Tibial artery (tissue), 4 donors: ENCODE measurements around the gene TSPAN14.

Experiments used
- DNase-seq, 2 donors: peaks; one replicate each; pipeline ENCODE4 v3.0.0-alpha.2; 2019
- H3K27ac ChIP-seq, 2 donors: fragments of 200-600 bp; sonication (generic) in 1 of 2; 1 replicate in 1 of 2; 2 replicates in 1 of 2; pipeline ENCODE4 v1.5.1; 2018 to 2019; ENCODE audit warnings: mild to moderate bottlenecking in 1 of 2
- H3K27me3 ChIP-seq, 2 donors: fragments of 200-600 bp; sonication (generic) in 1 of 2; one replicate each; pipeline versions ENCODE4 v1.5.1 to v1.6.0; 2016 to 2019
- H3K36me3 ChIP-seq, 3 donors: fragments of 200-600 bp; sonication (generic) in 2 of 3; one replicate each; pipeline ENCODE4 v1.5.1; 2016 to 2019; ENCODE audit warnings: mild to moderate bottlenecking in 2 of 3
- H3K4me1 ChIP-seq, 4 donors: fragments of 200-600 bp; sonication (generic) in 2 of 4; 1 replicate in 3 of 4; 2 replicates in 1 of 4; pipeline ENCODE4 v1.5.1; 2016 to 2019
- H3K4me3 ChIP-seq, 2 donors: fragments of 200-600 bp; sonication (generic) in 1 of 2; 1 replicate in 1 of 2; 2 replicates in 1 of 2; pipeline ENCODE4 v1.5.1; 2018 to 2019; ENCODE audit warnings: mild to moderate bottlenecking in 2 of 2
- H3K9me3 ChIP-seq, 3 donors: fragments of 200-600 bp; sonication (generic) in 1 of 3; one replicate each; pipeline ENCODE4 v1.5.1; 2016 to 2019
- CTCF ChIP-seq, 2 experiments: fragments of 200-600 bp in 1 of 2; fragments of 450-650 bp in 1 of 2; IDR thresholded peaks; one replicate each; pipeline ENCODE4 v1.5.1; 2017 to 2019; ENCODE audit warnings: antibody characterized with exemption in 2 of 2, mild to moderate bottlenecking in 1 of 2, moderate library complexity in 1 of 2
- intact Hi-C: fragments of 100-400 bp; cut with DNase I; formaldehyde crosslinking; loops from one replicate; pipeline ENCODE4 v1.15.0; 2023; ENCODE audit warnings: low total_unique reads

Gene TSPAN14

GRCh38 chr10:80447436-80448190 lies 6.5 kb upstream of the TSPAN14 start:
- TF ChIP-seq CTCF (IDR thresholded peaks at IDR 0.05), result no peak
- Histone ChIP-seq H3K4me3 (no peak overlapping the region), H3K9me3 (no peaks in the 10 kb centered on the region), H3K36me3 (no peaks in the 10 kb centered on the region), H3K27ac (no peak overlapping the region), H3K27me3 (no peaks in the 10 kb centered on the region), H3K4me1 (peaks cover 0 to 3% (median under 1%) of the 10 kb centered on the region in 4 donors)
- intact Hi-C loops, result loop anchor here (10.0 kb wide), 1 partner anchor 207 kb away; no protein-coding TSS in a partner anchor
- DNase-seq, result peak in 1 of 2 donors; percentile 29

- Histone ChIP-seq H3K9me3 (no peaks in the 10 kb centered on the region), H3K27me3 (no peaks in the 10 kb centered on the region), H3K36me3 (no peaks in the 10 kb centered on the region), H3K4me1 (peaks cover 0 to 9% (median 5%) of the 10 kb centered on the region in 4 donors), H3K27ac (no peak overlapping the region), H3K4me3 (no peak overlapping the region)
- DNase-seq, result peak in 1 of 2 donors; percentile 15
- no peak for TF ChIP-seq CTCF (IDR thresholded peaks at IDR 0.05)
- intact Hi-C loops, result loop anchor here (10.0 kb wide), 1 partner anchor 206 kb away; no protein-coding TSS in a partner anchor
Measured at GRCh38 chr10:80448209-80448942, 5.7 kb upstream of the TSPAN14 start.

GRCh38 chr10:80449520-80449919 lies 4.6 kb upstream of the TSPAN14 start:
- intact Hi-C loops, result loop anchor here (10.0 kb wide), 1 partner anchor 205 kb away; no protein-coding TSS in a partner anchor

GRCh38 chr10:80451132-80451531 lies 3.0 kb upstream of the TSPAN14 start:
- no peaks in the 10 kb centered on the region for H3K9me3 ChIP-seq
- H3K4me1 ChIP-seq, result peaks cover 0 to 25% (median 20%) of the 10 kb centered on the region in 4 donors
- H3K27ac ChIP-seq, result no peak overlapping the region
- no peaks in the 10 kb centered on the region for H3K36me3 ChIP-seq
- H3K4me3 ChIP-seq, result no peak overlapping the region
- intact Hi-C loops, result no loop called here
- no peaks in the 10 kb centered on the region for H3K27me3 ChIP-seq
- no peak for DNase-seq
- TF ChIP-seq CTCF (IDR thresholded peaks at IDR 0.05), result no peak

More at GRCh38 chr10:80449520-80449919, 4.6 kb upstream of the TSPAN14 start:
- Histone ChIP-seq H3K36me3 (no peaks in the 10 kb centered on the region), H3K4me3 (no peak overlapping the region), H3K27me3 (no peaks in the 10 kb centered on the region), H3K9me3 (no peaks in the 10 kb centered on the region), H3K4me1 (peaks cover 0 to 13% (median 8%) of the 10 kb centered on the region in 4 donors), H3K27ac (no peak overlapping the region)
- TF ChIP-seq CTCF (IDR thresholded peaks at IDR 0.05), result no peak
- DNase-seq, result peak in 1 of 2 donors; percentile 37

- Histone ChIP-seq H3K36me3 (no peaks in the 10 kb centered on the region), H3K4me1 (peaks cover 0 to 33% (median 25%) of the 10 kb centered on the region in 4 donors), H3K27me3 (no peaks in the 10 kb centered on the region), H3K27ac (peak overlapping the region in 1 of 2 donors; percentile 15), H3K4me3 (no peak overlapping the region), H3K9me3 (no peaks in the 10 kb centered on the region)
- intact Hi-C loops, result no loop called here
- TF ChIP-seq CTCF (IDR thresholded peaks at IDR 0.05), result no peak
- DNase-seq, result no peak
Measured at GRCh38 chr10:80452069-80452468, 2.0 kb upstream of the TSPAN14 start.
